WTC11 (cell line): ENCODE results near the gene PTPRF. TPM values are rescaled to one million over a fixed set of nuclear protein-coding genes. Genes with fewer than 3 reads are reported as not detected.

Source experiments
- ATAC-seq: fragments of 200-7000 bp; cut with Tn5 transposase; 2 replicates; pipeline ENCODE4 v1.10.0; 2021; ENCODE audit warnings: mild to moderate bottlenecking, moderate library complexity
- CTCF ChIA-PET: fragments of 300-600 bp; sonication (Branson Sonifier 250); formaldehyde crosslinking; loops from one replicate; lab custom pipeline; 2021; ENCODE audit warnings: antibody characterized with exemption; lab: Charles Lee
- POLR2A ChIA-PET: fragments of 350-600 bp; sonication (Branson Sonifier 250); formaldehyde crosslinking; loops from one replicate; lab custom pipeline; 2021; ENCODE audit warnings: antibody characterized with exemption; lab: Charles Lee
- DNase-seq: peaks from one replicate; pipeline ENCODE4 v3.0.0; 2021; ENCODE audit warnings: low spot score
- H3K27ac Mint-ChIP-seq: 2 replicates; pipeline ENCODE4 v1.8.0; 2021; ENCODE audit warnings: mixed read lengths
- H3K27me3 Mint-ChIP-seq: 2 replicates; pipeline ENCODE4 v1.8.0; 2021; ENCODE audit warnings: low read depth, mild to moderate bottlenecking, moderate library complexity, mixed read lengths
- H3K36me3 Mint-ChIP-seq: 2 replicates; pipeline ENCODE4 v1.8.0; 2021; ENCODE audit warnings: mixed read lengths
- H3K4me1 Mint-ChIP-seq: 2 replicates; pipeline ENCODE4 v1.8.0; 2022; ENCODE audit warnings: mixed read lengths
- H3K4me3 Mint-ChIP-seq: 2 replicates; pipeline ENCODE4 v1.8.0; 2021; ENCODE audit warnings: mild to moderate bottlenecking, moderate library complexity, mixed read lengths
- H3K9me3 Mint-ChIP-seq: 2 replicates; pipeline ENCODE4 v1.8.0; 2021; ENCODE audit warnings: mixed read lengths
- CREB1 ChIP-seq: sonication (generic); formaldehyde crosslinking; IDR thresholded peaks from 2 replicates; pipeline ENCODE4 v1.8.0; 2023; ENCODE audit warnings: mild to moderate bottlenecking, missing genetic modification reagents
- CREM ChIP-seq: sonication (generic); formaldehyde crosslinking; IDR thresholded peaks from 2 replicates; pipeline ENCODE4 v1.8.1; 2022; ENCODE audit warnings: mild to moderate bottlenecking, missing genetic modification reagents, moderate library complexity
- ETV6 ChIP-seq: sonication (generic); formaldehyde crosslinking; IDR thresholded peaks from 2 replicates; pipeline ENCODE4 v1.8.1; 2022; ENCODE audit warnings: mild to moderate bottlenecking, missing genetic modification reagents
- GABPB1 ChIP-seq: sonication (generic); formaldehyde crosslinking; IDR thresholded peaks from 2 replicates; pipeline ENCODE4 v1.8.1; 2023; ENCODE audit warnings: mild to moderate bottlenecking, missing genetic modification reagents
- GTF2I ChIP-seq: fragments of 250-450 bp; sonication (Bioruptor Pico); conservative IDR thresholded peaks from 2 replicates; pipeline ENCODE4 v1.4.0; 2021; ENCODE audit warnings: mild to moderate bottlenecking
- HMGA2 ChIP-seq: fragments of 250-450 bp; sonication (Bioruptor Pico); IDR thresholded peaks from 2 replicates; pipeline ENCODE4 v1.4.0; 2021; ENCODE audit warnings: mild to moderate bottlenecking, moderate library complexity
- KAT7 ChIP-seq: sonication (generic); formaldehyde crosslinking; IDR thresholded peaks from 2 replicates; pipeline ENCODE4 v1.8.1; 2023; ENCODE audit warnings: missing genetic modification reagents, mild to moderate bottlenecking, borderline replicate concordance
- MYBL2 ChIP-seq: sonication (generic); formaldehyde crosslinking; IDR thresholded peaks from 2 replicates; pipeline ENCODE4 v1.8.1; 2023; ENCODE audit warnings: mild to moderate bottlenecking, moderate library complexity, missing genetic modification reagents
- NFYB ChIP-seq: sonication (generic); formaldehyde crosslinking; conservative IDR thresholded peaks from 2 replicates; pipeline ENCODE4 v1.8.0; 2022; ENCODE audit warnings: low read depth, missing genetic modification reagents
- PRRX2 ChIP-seq: fragments of 250-450 bp; sonication (Bioruptor Pico); IDR thresholded peaks from 2 replicates; pipeline ENCODE4 v1.8.0; 2021; ENCODE audit warnings: mild to moderate bottlenecking
- TEAD1 ChIP-seq: sonication (generic); formaldehyde crosslinking; IDR thresholded peaks from 2 replicates; pipeline ENCODE4 v1.8.0; 2022; ENCODE audit warnings: mild to moderate bottlenecking, missing genetic modification reagents
- TEAD4 ChIP-seq: sonication (generic); formaldehyde crosslinking; IDR thresholded peaks from 2 replicates; pipeline ENCODE4 v1.8.0; 2022; ENCODE audit warnings: mild to moderate bottlenecking, missing genetic modification reagents
- TP53 ChIP-seq: sonication (generic); formaldehyde crosslinking; IDR thresholded peaks from 2 replicates; pipeline ENCODE4 v1.8.1; 2023; ENCODE audit warnings: mild to moderate bottlenecking, missing genetic modification reagents
- ZBTB21 ChIP-seq: sonication (generic); formaldehyde crosslinking; IDR thresholded peaks from 2 replicates; pipeline ENCODE4 v1.8.1; 2023; ENCODE audit warnings: mild to moderate bottlenecking, missing genetic modification reagents, borderline replicate concordance
- ZNF317 ChIP-seq: sonication (generic); formaldehyde crosslinking; IDR thresholded peaks from 2 replicates; pipeline ENCODE4 v1.8.1; 2023; ENCODE audit warnings: low read depth, mild to moderate bottlenecking, moderate library complexity, missing genetic modification reagents, borderline replicate concordance
- ZNF416 ChIP-seq: fragments of 250-450 bp; sonication (Bioruptor Pico); IDR thresholded peaks from 2 replicates; pipeline ENCODE4 v1.9.0; 2021; ENCODE audit warnings: mild to moderate bottlenecking, inconsistent platforms
- total RNA-seq: library from RNA; stranded (reverse); gene quantifications from 3 replicates; pipeline ENCODE4 v1.2.3, GENCODE V29; 2021
- TF ChIP-seq, protein P1 (sequence below): sonication (generic); formaldehyde crosslinking; IDR thresholded peaks from 2 replicates; pipeline ENCODE4 v1.8.1; 2022; ENCODE audit warnings: mild to moderate bottlenecking, moderate library complexity, missing genetic modification reagents
- TF ChIP-seq, protein P2 (sequence below): sonication (generic); formaldehyde crosslinking; IDR thresholded peaks from 2 replicates; pipeline ENCODE4 v1.8.1; 2023; ENCODE audit warnings: mild to moderate bottlenecking, missing genetic modification reagents, moderate library complexity
- TF ChIP-seq, protein P3 (sequence below): sonication (generic); formaldehyde crosslinking; IDR thresholded peaks from 2 replicates; pipeline ENCODE4 v1.8.0; 2022; ENCODE audit warnings: mild to moderate bottlenecking, missing genetic modification reagents
- TF ChIP-seq, protein P4 (sequence below): fragments of 250-450 bp; sonication (Bioruptor Pico); IDR thresholded peaks from 2 replicates; pipeline ENCODE4 v1.9.0; 2021; ENCODE audit warnings: moderate library complexity, mild to moderate bottlenecking, inconsistent platforms, borderline replicate concordance
- TF ChIP-seq, protein P5 (sequence below): fragments of 250-450 bp; sonication (Bioruptor Pico); conservative IDR thresholded peaks from 2 replicates; pipeline ENCODE4 v1.9.0; 2021; ENCODE audit warnings: mild to moderate bottlenecking
- TF ChIP-seq, protein P6 (sequence below): fragments of 250-450 bp; sonication (Bioruptor Pico); IDR thresholded peaks from 2 replicates; pipeline ENCODE4 v2.1.2; 2022; ENCODE audit warnings: mild to moderate bottlenecking, moderate library complexity
- TF ChIP-seq, protein P7 (sequence below): sonication (generic); formaldehyde crosslinking; IDR thresholded peaks from 2 replicates; pipeline ENCODE4 v1.8.1; 2022; ENCODE audit warnings: mild to moderate bottlenecking, missing genetic modification reagents, moderate library complexity, borderline replicate concordance

Gene PTPRF
- total RNA-seq, 1 experiment from 2014 or later = 248 TPM

DNA sequence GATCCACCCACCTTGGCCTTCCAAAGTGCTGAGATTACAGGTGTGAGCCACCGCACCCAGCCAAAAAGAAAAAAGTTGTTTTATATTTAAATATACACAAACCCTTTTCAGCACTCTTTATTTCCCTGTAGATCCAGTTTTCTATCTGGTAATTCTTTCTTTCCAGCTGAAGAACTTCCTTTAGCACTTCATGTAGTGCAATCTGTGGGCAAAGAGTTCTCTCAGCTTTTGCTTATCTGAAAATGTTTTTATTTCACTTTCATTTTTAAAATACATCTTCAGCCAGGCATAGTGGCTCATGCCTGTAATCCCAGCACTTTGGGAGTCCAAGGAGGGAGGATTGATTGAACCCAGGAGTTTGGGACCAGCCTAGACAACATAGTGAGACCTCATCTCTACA, 48.5 kb upstream of the PTPRF start:
- TF ChIP-seq PRRX2 (CRISPR knock-in tag) = no peak
- no peak for TF ChIP-seq ZBTB21
- no peak for TF ChIP-seq CREB1 (CRISPR knock-in tag)
- no peak for TF ChIP-seq ZNF317
- no peak for TF ChIP-seq TP53 (CRISPR knock-in tag)
- no peak for TF ChIP-seq GTF2I (CRISPR knock-in tag)
- TF ChIP-seq, protein P1, sequence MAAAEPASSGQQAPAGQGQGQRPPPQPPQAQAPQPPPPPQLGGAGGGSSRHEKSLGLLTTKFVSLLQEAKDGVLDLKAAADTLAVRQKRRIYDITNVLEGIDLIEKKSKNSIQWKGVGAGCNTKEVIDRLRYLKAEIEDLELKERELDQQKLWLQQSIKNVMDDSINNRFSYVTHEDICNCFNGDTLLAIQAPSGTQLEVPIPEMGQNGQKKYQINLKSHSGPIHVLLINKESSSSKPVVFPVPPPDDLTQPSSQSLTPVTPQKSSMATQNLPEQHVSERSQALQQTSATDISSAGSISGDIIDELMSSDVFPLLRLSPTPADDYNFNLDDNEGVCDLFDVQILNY (CRISPR knock-in tag) = no peak
- TF ChIP-seq MYBL2 = no peak
- no peak for TF ChIP-seq ZNF416 (CRISPR knock-in tag)
- TF ChIP-seq, protein P2, sequence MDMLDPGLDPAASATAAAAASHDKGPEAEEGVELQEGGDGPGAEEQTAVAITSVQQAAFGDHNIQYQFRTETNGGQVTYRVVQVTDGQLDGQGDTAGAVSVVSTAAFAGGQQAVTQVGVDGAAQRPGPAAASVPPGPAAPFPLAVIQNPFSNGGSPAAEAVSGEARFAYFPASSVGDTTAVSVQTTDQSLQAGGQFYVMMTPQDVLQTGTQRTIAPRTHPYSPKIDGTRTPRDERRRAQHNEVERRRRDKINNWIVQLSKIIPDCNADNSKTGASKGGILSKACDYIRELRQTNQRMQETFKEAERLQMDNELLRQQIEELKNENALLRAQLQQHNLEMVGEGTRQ (CRISPR knock-in tag) = no peak
- no peak for TF ChIP-seq TEAD1 (CRISPR knock-in tag)
- TF ChIP-seq CREM (CRISPR knock-in tag) = no peak
- TF ChIP-seq, protein P3, sequence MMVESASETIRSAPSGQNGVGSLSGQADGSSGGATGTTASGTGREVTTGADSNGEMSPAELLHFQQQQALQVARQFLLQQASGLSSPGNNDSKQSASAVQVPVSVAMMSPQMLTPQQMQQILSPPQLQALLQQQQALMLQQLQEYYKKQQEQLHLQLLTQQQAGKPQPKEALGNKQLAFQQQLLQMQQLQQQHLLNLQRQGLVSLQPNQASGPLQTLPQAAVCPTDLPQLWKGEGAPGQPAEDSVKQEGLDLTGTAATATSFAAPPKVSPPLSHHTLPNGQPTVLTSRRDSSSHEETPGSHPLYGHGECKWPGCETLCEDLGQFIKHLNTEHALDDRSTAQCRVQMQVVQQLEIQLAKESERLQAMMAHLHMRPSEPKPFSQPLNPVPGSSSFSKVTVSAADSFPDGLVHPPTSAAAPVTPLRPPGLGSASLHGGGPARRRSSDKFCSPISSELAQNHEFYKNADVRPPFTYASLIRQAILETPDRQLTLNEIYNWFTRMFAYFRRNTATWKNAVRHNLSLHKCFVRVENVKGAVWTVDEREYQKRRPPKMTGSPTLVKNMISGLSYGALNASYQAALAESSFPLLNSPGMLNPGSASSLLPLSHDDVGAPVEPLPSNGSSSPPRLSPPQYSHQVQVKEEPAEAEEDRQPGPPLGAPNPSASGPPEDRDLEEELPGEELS = no peak
- TF ChIP-seq, protein P4, sequence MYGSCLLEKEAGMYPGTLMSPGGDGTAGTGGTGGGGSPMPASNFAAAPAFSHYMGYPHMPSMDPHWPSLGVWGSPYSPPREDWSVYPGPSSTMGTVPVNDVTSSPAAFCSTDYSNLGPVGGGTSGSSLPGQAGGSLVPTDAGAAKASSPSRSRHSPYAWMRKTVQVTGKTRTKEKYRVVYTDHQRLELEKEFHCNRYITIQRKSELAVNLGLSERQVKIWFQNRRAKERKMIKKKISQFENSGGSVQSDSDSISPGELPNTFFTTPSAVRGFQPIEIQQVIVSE (CRISPR knock-in tag) = no peak
- TF ChIP-seq, protein P5, sequence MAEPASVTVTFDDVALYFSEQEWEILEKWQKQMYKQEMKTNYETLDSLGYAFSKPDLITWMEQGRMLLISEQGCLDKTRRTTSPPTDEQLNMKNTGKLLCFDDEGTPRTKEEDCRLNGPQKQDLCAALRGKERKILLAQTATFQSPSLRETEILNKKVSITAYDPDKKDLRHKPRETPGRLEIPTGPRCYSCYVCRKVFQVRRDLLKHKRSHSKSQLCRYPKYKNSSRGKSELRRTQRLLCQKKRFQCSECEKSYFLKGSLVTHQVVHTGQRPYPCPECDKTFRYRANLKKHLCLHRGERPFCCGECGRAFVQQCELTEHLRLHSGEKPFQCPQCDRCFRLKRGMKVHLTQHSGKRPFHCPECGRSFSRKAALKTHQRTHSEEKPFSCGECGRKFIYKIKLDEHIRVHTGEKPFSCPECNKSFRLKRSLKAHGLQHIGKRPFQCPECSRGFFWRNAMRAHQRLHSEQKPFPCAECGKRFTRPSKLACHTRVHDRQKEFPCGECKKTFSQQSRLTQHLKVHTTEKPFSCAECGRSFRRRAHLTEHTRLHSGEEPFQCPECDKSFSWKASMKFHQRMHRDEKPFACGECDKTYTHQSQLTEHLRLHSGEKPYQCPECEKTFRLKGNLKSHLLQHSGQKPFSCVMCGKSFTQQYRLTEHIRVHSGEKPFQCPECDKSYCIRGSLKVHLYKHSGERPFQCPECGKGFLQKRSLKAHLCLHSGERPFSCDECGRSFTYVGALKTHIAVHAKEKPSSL (CRISPR knock-in tag) = no peak
- ATAC-seq (no peak), DNase-seq (no peak)
- H3K27me3 Mint-ChIP-seq = peaks cover 8% of the 10 kb centered on the region
- no peak overlapping the region for H3K4me3 Mint-ChIP-seq
- no peaks in the 10 kb centered on the region for H3K4me1 Mint-ChIP-seq
- no peak overlapping the region for H3K27ac Mint-ChIP-seq
- peaks cover 3% of the 10 kb centered on the region for H3K36me3 Mint-ChIP-seq
- H3K9me3 Mint-ChIP-seq = peaks cover 9% of the 10 kb centered on the region
- ChIA-PET CTCF (interaction anchor here (0.6 kb wide), 1 partner anchor 43 kb away, joined by 4 read pairs; no protein-coding TSS in a partner anchor), POLR2A (no interaction called here)

DNA sequence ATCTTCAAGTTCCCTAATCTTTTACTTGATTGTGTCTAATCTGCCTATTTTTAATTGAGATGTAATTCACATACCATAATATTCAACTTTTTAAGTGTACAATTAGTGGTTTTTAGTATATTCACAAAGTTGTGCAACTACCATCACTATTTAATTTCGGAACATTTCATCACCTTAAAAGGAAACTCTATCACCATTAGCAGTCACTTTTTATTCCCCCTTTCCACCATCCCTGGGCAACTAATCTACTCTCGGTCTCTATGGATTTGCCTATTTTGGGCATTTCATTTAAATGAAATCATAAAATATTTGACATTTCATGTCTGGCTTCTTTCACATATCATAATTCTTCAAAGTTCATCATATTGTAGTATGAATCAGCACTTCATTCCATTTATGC, 46.3 kb upstream of the PTPRF start:
- Mint-ChIP-seq H3K27ac (no peak overlapping the region), H3K4me3 (no peak overlapping the region), H3K27me3 (peaks cover 16% of the 10 kb centered on the region), H3K4me1 (no peaks in the 10 kb centered on the region), H3K9me3 (peaks cover 23% of the 10 kb centered on the region), H3K36me3 (peaks cover 12% of the 10 kb centered on the region)
- ATAC-seq (no peak), DNase-seq (no peak)
- ChIA-PET POLR2A (no interaction called here), CTCF (no interaction called here)
- TF ChIP-seq NFYB = no peak
- TF ChIP-seq, protein P6, sequence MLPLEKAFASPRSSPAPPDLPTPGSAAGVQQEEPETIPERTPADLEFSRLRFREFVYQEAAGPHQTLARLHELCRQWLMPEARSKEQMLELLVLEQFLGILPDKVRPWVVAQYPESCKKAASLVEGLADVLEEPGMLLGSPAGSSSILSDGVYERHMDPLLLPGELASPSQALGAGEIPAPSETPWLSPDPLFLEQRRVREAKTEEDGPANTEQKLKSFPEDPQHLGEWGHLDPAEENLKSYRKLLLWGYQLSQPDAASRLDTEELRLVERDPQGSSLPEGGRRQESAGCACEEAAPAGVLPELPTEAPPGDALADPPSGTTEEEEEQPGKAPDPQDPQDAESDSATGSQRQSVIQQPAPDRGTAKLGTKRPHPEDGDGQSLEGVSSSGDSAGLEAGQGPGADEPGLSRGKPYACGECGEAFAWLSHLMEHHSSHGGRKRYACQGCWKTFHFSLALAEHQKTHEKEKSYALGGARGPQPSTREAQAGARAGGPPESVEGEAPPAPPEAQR (CRISPR knock-in tag) = no peak
- TF ChIP-seq TP53 (CRISPR knock-in tag) = no peak
- TF ChIP-seq KAT7 (CRISPR knock-in tag) = no peak
- TF ChIP-seq, protein P7, sequence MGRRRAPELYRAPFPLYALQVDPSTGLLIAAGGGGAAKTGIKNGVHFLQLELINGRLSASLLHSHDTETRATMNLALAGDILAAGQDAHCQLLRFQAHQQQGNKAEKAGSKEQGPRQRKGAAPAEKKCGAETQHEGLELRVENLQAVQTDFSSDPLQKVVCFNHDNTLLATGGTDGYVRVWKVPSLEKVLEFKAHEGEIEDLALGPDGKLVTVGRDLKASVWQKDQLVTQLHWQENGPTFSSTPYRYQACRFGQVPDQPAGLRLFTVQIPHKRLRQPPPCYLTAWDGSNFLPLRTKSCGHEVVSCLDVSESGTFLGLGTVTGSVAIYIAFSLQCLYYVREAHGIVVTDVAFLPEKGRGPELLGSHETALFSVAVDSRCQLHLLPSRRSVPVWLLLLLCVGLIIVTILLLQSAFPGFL (CRISPR knock-in tag) = no peak
- no peak for TF ChIP-seq TEAD4
- TF ChIP-seq HMGA2 (CRISPR knock-in tag) = no peak
- no peak for TF ChIP-seq ETV6 (CRISPR knock-in tag)
- TF ChIP-seq GABPB1 = no peak
